GM19193 (cell line): Measurements from ENCODE around the gene MUC15.

Experiments used
- POLR2A ChIP-seq: IDR thresholded peaks from 4 replicates; pipeline ENCODE4 v1.6.1; 2011; ENCODE audit not compliant: insufficient read depth, insufficient read length; ENCODE audit errors: extremely low read depth

Gene MUC15

GRCh38 chr11:26580929-26581328, 8.9 kb upstream of the MUC15 start:
- TF ChIP-seq POLR2A: no peak

GRCh38 chr11:26579683-26580082, 7.6 kb upstream of the MUC15 start:
- no peak for TF ChIP-seq POLR2A

- TF ChIP-seq POLR2A: no peak
These were observed 7.1 kb upstream of the MUC15 start for GRCh38 chr11:26578998-26579661.

- no peak for TF ChIP-seq POLR2A
These were observed 3.9 kb upstream of the MUC15 start for GRCh38 chr11:26575946-26576345.

GRCh38 chr11:26573896-26574295, 1.8 kb upstream of the MUC15 start:
- no peak for TF ChIP-seq POLR2A

- no peak for TF ChIP-seq POLR2A
These were observed 823 bp upstream of the MUC15 start for GRCh38 chr11:26572770-26573402.

- TF ChIP-seq POLR2A: no peak
These were observed 2.4 kb downstream of the MUC15 start for GRCh38 chr11:26569646-26570045.

GRCh38 chr11:26558190-26558589, 13.9 kb downstream of the MUC15 start:
- no peak for TF ChIP-seq POLR2A

- TF ChIP-seq POLR2A: no peak
These were observed 14.4 kb downstream of the MUC15 start for GRCh38 chr11:26557666-26558065.

GRCh38 chr11:26556582-26556981, 15.5 kb downstream of the MUC15 start:
- TF ChIP-seq POLR2A: no peak

GRCh38 chr11:26554455-26554854, 17.6 kb downstream of the MUC15 start:
- TF ChIP-seq POLR2A: no peak

GRCh38 chr11:26553182-26553581, 18.9 kb downstream of the MUC15 start:
- no peak for TF ChIP-seq POLR2A

- TF ChIP-seq POLR2A: no peak
These were observed 20.8 kb downstream of the MUC15 start for GRCh38 chr11:26551186-26551801.

GRCh38 chr11:26550022-26550421, 22.0 kb downstream of the MUC15 start:
- TF ChIP-seq POLR2A: no peak

GRCh38 chr11:26549176-26549575, 22.9 kb downstream of the MUC15 start:
- TF ChIP-seq POLR2A: no peak

GRCh38 chr11:26541870-26542269, 30.2 kb downstream of the MUC15 start:
- TF ChIP-seq POLR2A: no peak
